Osteocyte (in vitro differentiated cells): Measurements from ENCODE around the gene NCF1. TPM values are rescaled to one million over a fixed set of nuclear protein-coding genes. Genes with fewer than 3 reads are reported as not detected.
"Not testable (repeated sequence)": the region's sequence is repeated elsewhere in the genome, so short reads cannot be mapped to it uniquely, and the experiment has no call there.

Experiments
- DNase-seq: peaks from one replicate; pipeline ENCODE4 v3.0.0; 2021; ENCODE audit warnings: mixed read lengths; ENCODE audit not compliant: unreplicated experiment; ENCODE audit errors: extremely low spot score
- H3K27ac Mint-ChIP-seq: one replicate; pipeline ENCODE4 v1.8.0; 2021; ENCODE audit warnings: mild to moderate bottlenecking, mixed read lengths; ENCODE audit not compliant: unreplicated experiment
- H3K27me3 Mint-ChIP-seq: one replicate; pipeline ENCODE4 v1.8.0; 2021; ENCODE audit warnings: mixed read lengths; ENCODE audit not compliant: unreplicated experiment
- H3K36me3 Mint-ChIP-seq: one replicate; pipeline ENCODE4 v1.8.0; 2021; ENCODE audit warnings: mixed read lengths; ENCODE audit not compliant: unreplicated experiment
- H3K4me1 Mint-ChIP-seq: one replicate; pipeline ENCODE4 v1.8.0; 2021; ENCODE audit warnings: mixed read lengths; ENCODE audit not compliant: unreplicated experiment
- H3K4me3 Mint-ChIP-seq: one replicate; pipeline ENCODE4 v1.8.0; 2021; ENCODE audit warnings: mild to moderate bottlenecking, moderate library complexity, mixed read lengths; ENCODE audit not compliant: unreplicated experiment
- H3K9me3 Mint-ChIP-seq: one replicate; pipeline ENCODE4 v1.8.0; 2021; ENCODE audit warnings: mixed read lengths; ENCODE audit not compliant: unreplicated experiment
- total RNA-seq: library from RNA; stranded (reverse); gene quantifications from 2 replicates; pipeline ENCODE4 v1.2.1, GENCODE V29; 2021

The NCF1 gene
- total RNA-seq, 1 donor from 2014 or later = not detected

- H3K9me3 Mint-ChIP-seq, H3K36me3 Mint-ChIP-seq, H3K27ac Mint-ChIP-seq: not testable (repeated sequence)
Measured at GRCh38 chr7:74789200-74789736, 15.5 kb downstream of the NCF1 start.

GRCh38 chr7:74797848-74798622 is 24.2 kb downstream of the NCF1 start:
- H3K4me1 Mint-ChIP-seq, H3K27ac Mint-ChIP-seq, H3K4me3 Mint-ChIP-seq, H3K27me3 Mint-ChIP-seq, H3K36me3 Mint-ChIP-seq, DNase-seq, H3K9me3 Mint-ChIP-seq: not testable (repeated sequence)

More at GRCh38 chr7:74789200-74789736, 15.5 kb downstream of the NCF1 start:
- DNase-seq, H3K4me3 Mint-ChIP-seq, H3K27me3 Mint-ChIP-seq, H3K4me1 Mint-ChIP-seq: not testable (repeated sequence)

GRCh38 chr7:74798644-74799043 is 24.8 kb downstream of the NCF1 start:
- not testable (repeated sequence) for H3K4me3 Mint-ChIP-seq, H3K27ac Mint-ChIP-seq

GRCh38 chr7:74815882-74816281 is 42.1 kb downstream of the NCF1 start:
- not testable (repeated sequence) for H3K4me1 Mint-ChIP-seq, H3K27ac Mint-ChIP-seq, DNase-seq, H3K36me3 Mint-ChIP-seq, H3K27me3 Mint-ChIP-seq, H3K4me3 Mint-ChIP-seq, H3K9me3 Mint-ChIP-seq

More at GRCh38 chr7:74798644-74799043, 24.8 kb downstream of the NCF1 start:
- H3K36me3 Mint-ChIP-seq, H3K27me3 Mint-ChIP-seq, H3K9me3 Mint-ChIP-seq, DNase-seq, H3K4me1 Mint-ChIP-seq: not testable (repeated sequence)

GRCh38 chr7:74820146-74820805 is 46.5 kb downstream of the NCF1 start:
- not testable (repeated sequence) for H3K36me3 Mint-ChIP-seq, H3K9me3 Mint-ChIP-seq, H3K27ac Mint-ChIP-seq, DNase-seq, H3K4me1 Mint-ChIP-seq, H3K27me3 Mint-ChIP-seq, H3K4me3 Mint-ChIP-seq

GRCh38 chr7:74821259-74821658 is 47.4 kb downstream of the NCF1 start:
- H3K4me3 Mint-ChIP-seq, DNase-seq, H3K27me3 Mint-ChIP-seq, H3K27ac Mint-ChIP-seq, H3K4me1 Mint-ChIP-seq, H3K36me3 Mint-ChIP-seq, H3K9me3 Mint-ChIP-seq: not testable (repeated sequence)

GRCh38 chr7:74829959-74830358 is 56.1 kb downstream of the NCF1 start:
- not testable (repeated sequence) for H3K4me1 Mint-ChIP-seq, H3K9me3 Mint-ChIP-seq, H3K4me3 Mint-ChIP-seq, H3K27ac Mint-ChIP-seq, H3K36me3 Mint-ChIP-seq, H3K27me3 Mint-ChIP-seq, DNase-seq

- DNase-seq, H3K36me3 Mint-ChIP-seq, H3K9me3 Mint-ChIP-seq, H3K27ac Mint-ChIP-seq, H3K4me1 Mint-ChIP-seq, H3K27me3 Mint-ChIP-seq, H3K4me3 Mint-ChIP-seq: not testable (repeated sequence)
Measured at GRCh38 chr7:74830411-74830810, 56.6 kb downstream of the NCF1 start.

Other genes with a start within 250 kb of the NCF1 start
- 236 and 247 TPM in 2 replicates for gene GTF2I, start 116.3 kb upstream of the NCF1 start, total RNA-seq
- 23.9 and 27.6 TPM in 2 replicates for gene GTF2IRD2, start 77.6 kb downstream of the NCF1 start, total RNA-seq
- gene CASTOR2, start 190.7 kb downstream of the NCF1 start, total RNA-seq = 23.7 and 25.4 TPM in 2 replicates